Activated CD8-positive, alpha-beta memory T cell treated with anti-CD3 and anti-CD28 coated beads, Interleukin-2, amount 50 U/mL, for 48 hours (primary cell): Measurements from ENCODE around the gene THRA.

ENCODE experiments used
- DNase-seq: peaks from one replicate; pipeline ENCODE4 v3.0.0-alpha.2; 2020

THRA gene

GRCh38 chr17:40067710-40068109 lies 4.9 kb downstream of the THRA start:
- DNase-seq: no peak

DNA sequence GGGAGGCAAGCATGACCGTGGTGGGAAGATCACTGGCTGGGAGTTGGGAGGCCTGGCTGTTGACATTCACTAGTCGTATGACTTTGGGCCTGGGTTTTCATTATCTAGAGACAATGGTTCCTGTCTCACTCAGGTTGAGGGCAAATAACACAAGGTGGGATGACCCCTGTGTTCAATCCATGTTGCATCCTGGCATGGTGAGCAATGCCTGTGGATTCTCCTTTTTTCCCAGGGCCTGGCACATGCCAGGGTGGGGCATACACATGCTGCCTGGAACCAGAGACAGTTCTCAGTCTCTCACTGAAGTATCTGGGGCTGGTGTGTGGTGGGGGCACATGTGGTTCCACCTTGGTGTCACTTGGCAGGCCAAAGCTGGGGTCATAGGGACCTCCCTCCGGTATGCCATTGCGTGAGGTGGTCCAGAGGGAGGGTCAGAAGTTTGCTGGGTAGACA lies 5.4 kb downstream of the THRA start:
- DNase-seq: no peak

GRCh38 chr17:40068584-40068916 lies 5.8 kb downstream of the THRA start:
- no peak for DNase-seq

DNA sequence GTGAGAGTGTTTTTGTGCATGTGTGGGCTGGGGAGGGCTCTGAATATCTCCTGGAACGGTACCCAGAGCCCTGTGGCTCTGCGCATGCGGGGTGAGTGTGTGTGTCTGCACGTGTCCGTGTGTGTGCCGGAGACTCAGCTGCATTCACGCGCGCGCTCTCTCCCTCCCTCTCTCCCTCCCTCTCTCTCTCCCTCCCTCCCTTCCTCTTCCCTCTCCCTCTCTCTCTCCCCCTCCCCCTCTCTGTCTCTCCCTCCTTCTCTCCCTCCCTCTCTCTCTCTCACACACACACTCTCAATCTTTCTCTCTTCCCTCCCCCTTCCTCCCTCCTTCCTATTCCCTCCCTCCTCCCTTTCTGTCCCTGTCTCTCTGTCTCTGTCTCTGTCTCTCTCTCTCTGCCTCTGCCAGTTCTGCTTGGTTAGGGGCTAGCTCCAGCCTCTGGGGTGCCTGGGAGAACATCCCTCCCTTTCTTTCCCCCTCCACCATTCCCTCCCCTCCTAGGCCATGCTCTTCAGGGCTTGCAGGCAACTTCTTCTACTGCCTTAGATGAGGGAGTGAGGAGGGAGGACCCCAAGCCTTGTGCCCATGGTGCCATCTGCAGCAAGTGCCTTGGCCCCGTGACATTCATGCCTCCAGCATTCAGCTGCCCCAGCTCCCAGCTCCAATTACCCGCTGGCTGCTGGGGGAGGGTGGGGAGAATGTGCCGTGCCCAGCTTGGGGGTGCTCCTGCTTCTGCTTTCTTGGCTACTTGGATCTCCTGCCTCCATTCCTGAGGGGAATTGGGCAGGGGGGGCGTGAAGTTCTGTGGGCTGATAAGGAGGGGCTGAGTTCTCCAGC lies 6.4 kb downstream of the THRA start:
- peak; percentile 87 for DNase-seq

DNA sequence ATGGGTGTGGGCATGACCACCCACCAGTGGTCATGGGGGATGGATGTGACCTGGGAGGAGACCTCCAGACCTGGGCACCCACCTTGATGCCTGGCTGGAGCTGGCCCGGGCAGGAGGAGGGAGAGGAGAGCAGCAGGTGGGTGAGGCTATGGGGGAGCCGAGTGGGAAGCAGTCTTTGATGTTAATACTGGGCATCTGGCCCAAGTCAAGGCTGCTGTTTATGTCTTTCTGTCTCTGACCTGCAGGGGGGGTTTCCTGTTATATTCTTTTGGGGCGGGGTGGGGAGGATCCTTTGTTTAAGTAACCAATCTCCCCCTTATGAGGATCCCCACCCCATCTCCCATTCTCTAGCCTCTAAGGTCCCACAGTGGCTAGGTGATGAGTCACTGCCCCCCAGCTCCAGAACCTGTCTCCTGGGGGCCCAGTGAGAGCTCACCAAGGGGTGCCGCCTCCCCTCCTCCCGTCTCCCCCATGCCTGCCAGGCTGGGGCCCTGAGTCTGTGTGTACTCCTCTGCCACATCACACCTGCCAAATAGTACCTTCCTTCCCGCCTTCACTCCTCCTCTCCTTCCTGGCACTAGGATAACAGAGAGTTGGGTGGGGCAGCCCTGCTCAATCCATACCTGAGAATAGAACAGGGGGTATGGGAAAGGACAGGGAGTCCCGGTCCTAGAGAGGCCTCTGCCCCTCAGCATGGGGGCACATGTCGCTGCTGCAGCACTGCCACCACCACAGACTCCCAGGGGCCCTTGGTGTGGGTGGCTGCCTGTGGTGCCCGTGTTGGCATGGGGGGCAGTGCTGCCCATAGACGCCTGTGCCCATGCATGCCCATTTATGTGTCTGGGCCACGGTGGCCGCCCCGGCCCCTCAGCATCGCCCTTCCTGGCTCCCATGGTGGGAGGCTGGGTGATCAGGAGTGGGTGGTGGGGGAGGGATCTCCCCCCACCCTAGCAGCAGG lies 7.3 kb downstream of the THRA start:
- no peak for DNase-seq

- DNase-seq: no peak
Measured at GRCh38 chr17:40070709-40071312, 8.0 kb downstream of the THRA start.

GRCh38 chr17:40071313-40072039 lies 8.7 kb downstream of the THRA start:
- DNase-seq: no peak

- no peak for DNase-seq
Measured at GRCh38 chr17:40072040-40072734, 9.4 kb downstream of the THRA start.

DNA sequence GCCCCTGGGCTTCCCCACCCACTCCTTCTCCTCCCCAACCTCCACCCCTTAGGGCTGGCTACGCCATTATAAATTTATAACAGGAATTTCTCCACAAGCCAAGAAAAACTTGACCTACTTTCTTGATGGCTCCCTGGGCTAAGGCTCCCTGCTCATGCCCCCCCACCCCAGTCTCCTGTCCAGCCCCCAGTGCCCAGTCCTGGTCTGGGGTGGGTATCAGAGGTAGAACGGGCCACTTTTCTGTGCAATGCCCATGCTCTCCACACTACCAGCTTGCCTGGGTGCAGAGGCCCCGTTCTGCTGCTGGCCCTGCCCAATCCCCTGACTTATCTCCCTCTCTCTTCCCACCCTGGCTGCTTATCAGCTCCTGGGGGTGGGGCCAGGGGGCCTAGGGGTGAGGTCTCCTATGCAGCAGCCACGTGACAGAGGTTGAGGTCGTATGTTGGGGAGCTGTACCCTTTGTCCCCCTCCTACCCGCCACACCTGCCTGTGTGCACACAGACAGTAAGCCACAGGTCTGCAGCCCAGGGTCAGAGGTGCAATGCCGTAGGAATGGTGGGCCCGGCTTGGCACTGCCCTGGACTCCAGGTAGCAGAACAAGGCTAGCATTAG lies 10.1 kb downstream of the THRA start:
- no peak for DNase-seq

DNA sequence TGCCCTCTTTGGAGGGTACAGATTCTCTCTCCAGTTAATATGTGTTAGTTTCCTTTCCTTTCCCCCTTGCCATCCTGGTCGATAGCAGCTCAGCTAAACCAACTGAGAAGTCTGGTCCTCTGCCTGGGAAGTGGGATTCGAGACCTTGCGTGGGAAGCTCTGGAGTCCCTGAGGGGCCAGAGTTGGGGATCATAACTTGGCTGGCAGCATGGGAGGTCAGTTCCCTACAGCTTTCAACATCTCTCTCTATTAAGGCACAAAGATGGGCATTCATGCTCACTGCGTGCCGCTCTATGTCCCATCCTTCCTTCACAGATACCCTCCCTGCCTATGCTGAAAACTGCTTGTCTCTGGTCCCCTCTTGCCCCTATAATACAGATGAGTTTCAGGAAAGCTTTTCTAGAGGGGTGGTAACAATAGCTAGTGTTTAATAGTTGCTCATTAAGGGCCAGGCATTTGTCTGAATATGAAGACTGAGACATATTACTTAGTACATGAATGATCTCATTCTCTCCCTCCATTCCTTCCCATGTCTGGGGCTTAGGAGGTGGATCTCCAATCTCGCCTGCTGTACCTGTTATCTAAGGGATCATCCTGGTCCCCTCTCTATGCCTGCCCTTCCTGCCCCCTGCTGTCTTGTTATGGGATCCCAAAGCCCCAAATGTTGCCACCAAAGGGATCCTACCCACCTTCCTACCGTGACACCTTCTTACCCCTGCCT lies 10.8 kb downstream of the THRA start:
- no peak for DNase-seq

DNA sequence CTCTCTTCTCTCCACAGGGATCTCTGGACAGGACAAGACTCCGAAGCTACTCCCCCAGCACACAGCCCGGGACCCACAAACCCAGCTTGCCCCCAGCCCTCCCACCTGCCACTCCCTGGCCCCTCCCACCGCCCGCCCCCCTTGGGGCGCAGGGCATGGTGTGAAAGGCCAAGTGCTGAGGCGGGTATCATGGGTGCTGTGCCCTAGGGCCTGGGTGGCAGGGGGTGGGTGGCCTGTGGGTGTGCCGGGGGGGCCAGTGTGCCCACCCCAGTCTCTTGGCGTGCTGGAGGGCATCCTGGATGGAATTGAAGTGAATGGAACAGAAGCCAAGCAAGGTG lies 11.4 kb downstream of the THRA start:
- DNase-seq: no peak

- no peak for DNase-seq
Measured at GRCh38 chr17:40074871-40075200, 12.1 kb downstream of the THRA start.

DNA sequence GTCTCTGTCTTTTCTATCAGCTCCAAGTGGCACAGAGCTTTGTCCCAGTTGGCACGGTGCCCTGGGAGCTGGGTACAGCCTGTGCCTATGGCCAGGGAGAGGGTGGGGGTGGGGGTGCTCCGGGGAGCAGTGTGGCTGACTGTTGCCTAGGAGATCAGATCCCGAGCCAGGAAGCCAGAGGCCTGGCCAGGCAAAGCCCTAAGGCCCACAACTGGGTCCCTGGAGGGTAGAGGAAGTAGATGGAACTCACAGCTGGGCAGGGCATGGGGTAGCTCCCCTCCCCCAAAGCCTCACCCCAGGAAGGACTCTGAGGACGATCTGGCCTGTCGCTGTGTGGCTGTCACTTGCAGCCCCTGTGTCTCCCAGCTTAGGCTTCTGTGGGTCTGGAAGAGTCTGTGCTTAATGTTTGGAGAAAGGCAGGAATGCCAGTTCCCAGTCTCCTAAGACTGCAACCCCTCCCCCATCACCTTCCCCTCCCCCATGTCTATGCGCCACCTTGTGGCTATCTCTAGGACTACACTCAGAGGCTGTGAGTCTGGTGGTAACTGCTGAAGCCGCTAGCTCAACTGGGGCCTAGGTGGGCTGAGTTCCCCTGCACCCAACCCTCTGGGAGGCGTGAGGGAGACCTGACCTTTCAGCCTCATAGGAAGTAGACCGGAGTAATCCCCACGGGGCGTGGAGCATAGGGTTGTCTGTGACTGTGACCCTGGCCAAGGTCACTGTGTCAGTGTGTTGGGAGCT lies 12.6 kb downstream of the THRA start:
- DNase-seq: peak; percentile 90

DNA sequence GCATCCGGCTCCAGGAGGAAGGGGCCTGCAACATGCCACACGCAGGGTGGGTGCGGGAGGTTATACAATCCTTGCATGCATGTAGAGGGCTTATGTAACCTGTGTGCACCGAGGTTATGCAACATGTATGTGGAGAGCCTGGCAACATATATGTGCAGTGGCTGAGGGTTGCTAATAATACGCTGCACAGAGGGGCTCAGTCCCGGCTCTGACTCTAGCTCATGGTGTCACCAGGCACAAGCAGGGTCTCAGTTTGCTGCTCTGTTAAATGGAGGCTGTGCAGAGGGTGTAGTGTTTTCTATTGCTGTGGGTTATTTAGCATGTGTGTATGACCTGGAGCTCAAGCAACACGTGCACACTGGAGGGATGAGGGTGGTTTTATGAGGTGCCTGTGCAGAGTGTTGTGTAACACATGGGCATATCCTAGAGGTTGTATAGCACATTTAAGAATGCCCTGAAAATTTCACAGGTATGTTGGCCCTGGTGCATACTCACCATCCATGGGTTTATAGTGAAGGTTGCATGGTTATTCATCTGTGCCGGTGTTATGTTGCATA lies 13.3 kb downstream of the THRA start:
- DNase-seq: no peak

- DNase-seq: no peak
Measured at GRCh38 chr17:40076591-40076990, 13.8 kb downstream of the THRA start.

GRCh38 chr17:40079545-40079944 lies 16.8 kb downstream of the THRA start:
- DNase-seq: no peak

- DNase-seq: no peak
Measured at GRCh38 chr17:40084477-40084876, 21.7 kb downstream of the THRA start.

GRCh38 chr17:40086150-40087044 lies 23.6 kb downstream of the THRA start:
- DNase-seq: peak; percentile 85
